IPS-NIHi7 (cell line): ENCODE data around the gene MASP2.
A peak's percentile ranks its signal among the peaks of the same experiment; 100 is the strongest.
"Not testable (repeated sequence)": the region's sequence is repeated elsewhere in the genome, so short reads cannot be mapped to it uniquely, and the experiment has no call there.

Experiments used
- DNase-seq: peaks from one replicate; pipeline ENCODE4 v3.0.0; 2012; ENCODE audit warnings: mixed read lengths; ENCODE audit errors: extremely low spot score

Gene MASP2

DNA sequence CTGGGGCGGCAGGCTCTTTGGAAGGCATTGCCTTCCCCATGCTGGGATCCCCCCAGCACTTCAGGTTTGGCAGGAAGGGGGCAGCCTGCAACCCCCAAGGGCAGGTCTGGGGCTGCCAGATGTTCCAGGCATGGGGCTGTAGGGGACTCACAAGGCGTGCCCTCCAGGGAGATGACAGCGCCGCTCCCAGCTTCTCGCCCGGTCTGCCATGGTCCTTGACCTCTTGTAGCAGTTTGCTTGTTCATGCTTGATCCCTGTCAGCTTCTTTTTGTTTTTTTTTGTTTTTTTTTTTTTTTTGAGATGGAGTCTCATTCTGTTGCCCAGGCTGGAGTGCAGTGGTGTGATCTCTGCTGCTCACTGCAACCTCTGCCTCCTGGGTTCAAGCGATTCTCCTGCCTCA lies 56.2 kb downstream of the MASP2 start:
- DNase-seq = no peak

DNA sequence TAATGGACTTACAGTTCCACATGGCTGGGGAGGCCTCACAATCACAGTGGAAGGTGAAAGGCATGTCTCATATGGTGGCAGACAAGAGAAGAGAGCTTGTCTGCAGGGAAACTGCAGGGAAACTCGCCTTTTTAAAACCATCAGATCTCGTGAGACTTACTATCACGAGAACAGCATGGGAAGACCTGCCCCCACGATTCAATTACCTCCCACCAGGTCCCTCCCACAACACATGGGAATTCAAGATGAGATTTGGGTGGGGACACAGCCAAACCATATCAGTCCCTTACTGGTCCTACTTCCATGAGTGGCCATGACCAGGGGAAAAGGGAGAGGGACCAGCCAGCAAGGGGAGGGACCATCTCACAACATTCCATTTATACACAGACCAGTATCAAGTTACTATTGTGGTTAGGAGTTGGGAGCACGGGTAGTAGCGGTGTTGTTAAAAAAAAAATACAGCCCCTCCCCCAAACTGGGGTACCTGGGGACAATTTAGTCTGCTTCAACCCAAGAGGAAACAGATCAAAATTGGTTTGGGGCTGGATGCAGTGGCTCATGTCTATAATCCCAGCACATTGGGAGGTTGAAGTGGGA lies 57.0 kb downstream of the MASP2 start:
- not testable (repeated sequence) for DNase-seq

DNA sequence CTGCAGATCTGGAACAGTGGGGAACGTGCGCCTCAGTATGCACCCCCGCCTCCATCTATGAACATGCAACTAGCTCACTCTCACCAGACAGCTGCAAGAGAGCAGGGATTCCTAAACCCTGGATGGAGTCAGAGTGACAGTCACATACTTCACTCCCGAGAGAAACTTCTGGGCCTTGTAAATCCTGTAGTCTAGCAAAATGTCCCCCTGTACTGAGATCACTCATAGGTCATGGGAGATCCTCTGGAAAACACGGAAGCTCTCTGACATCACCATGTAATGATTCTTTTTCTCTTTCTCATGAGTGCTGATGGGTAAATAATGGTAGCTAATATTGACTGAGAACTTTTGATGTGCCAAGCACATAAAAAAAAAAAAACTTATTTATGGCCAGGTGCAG lies 57.9 kb downstream of the MASP2 start:
- DNase-seq = no peak

- no peak for DNase-seq
These were observed 59.1 kb downstream of the MASP2 start for GRCh38 chr1:10987840-10988417.

DNA sequence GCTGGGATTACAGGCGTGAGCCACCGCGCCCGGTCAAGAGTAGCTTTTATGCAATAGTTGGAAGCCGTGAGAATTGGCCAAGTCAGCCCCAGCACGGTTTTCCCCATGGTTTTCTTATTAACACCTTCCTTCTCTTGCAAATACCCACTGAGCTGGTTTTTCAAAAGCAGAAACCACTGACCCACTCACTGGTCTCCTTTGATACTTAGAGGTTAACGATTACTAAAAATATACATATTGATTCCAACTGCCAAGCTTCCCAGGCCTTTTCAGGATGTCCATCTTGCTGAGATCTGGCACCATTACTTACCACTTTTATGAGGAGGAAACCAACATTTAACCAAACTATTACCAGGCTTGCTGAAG lies 60.5 kb downstream of the MASP2 start:
- DNase-seq = no peak

- DNase-seq = no peak
These were observed 66.0 kb downstream of the MASP2 start for GRCh38 chr1:10980841-10981727.

DNA sequence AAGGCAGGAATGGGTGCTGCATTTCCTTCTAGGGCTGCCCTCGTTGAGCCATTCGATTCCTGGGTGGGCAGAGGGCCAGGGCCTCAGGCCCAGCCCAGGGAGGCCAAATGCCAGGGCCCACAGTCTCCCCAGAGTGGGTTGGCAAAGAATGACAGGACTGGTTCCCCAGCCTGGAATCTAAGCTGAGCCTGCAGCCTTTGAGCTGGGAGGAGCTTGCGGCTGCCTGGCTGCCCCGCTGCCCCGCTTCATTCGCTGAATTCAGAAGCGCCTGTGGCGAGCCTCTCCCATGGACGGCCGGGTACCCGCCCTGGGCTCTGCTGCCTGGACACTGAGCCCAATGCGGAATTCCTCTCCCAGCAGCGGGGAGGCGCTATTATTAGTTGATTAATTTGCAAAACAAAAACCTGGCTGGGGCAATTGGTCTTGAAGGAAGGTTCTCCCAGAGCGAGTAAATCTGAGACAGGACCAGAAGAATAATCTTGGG lies 66.9 kb downstream of the MASP2 start:
- DNase-seq = peak; percentile 95

- DNase-seq = no peak
These were observed 67.5 kb downstream of the MASP2 start for GRCh38 chr1:10979483-10979920.

DNA sequence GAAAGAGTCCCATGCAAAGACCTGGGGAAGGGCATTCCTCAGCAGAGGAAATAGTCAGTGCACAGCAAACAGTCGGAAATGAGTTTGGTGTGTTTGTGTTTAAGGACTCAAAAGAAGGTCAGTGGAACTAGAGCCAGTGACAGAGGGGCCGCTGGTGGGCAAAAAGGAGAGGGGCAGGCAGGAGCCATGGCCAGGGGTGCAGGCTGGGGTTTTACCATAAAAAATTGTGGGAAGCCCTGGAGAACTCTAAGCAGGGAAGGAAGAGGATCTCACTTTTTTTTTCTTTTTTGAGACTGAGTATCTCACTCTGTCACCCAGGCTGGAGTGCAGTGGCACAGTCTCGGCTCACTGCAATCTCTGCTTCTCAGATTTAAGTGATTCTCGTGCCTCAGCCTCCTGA lies 68.3 kb downstream of the MASP2 start:
- DNase-seq = no peak
